Right lobe of liver (tissue), 6 donors: ENCODE results near the gene KRT6A. TPM values are rescaled to one million over a fixed set of nuclear protein-coding genes. Genes with fewer than 3 reads are reported as not detected.
"Not testable (repeated sequence)": the region's sequence is repeated elsewhere in the genome, so short reads cannot be mapped to it uniquely, and the experiment has no call there.

Experiments
- ATAC-seq, 4 donors: fragments of 200-7000 bp; cut with Tn5 transposase; one replicate each; pipeline ENCODE4 v1.9.1; 2020; ENCODE audit warnings: mild to moderate bottlenecking in 4 of 4, moderate library complexity in 4 of 4
- DNase-seq, 3 donors: peaks; one replicate each; pipeline ENCODE4 v3.0.0-alpha.2; 2020
- H3K27ac ChIP-seq, 3 donors: fragments of 200-600 bp; one replicate each; pipeline ENCODE4 v1.8.0; 2022
- H3K27me3 ChIP-seq, 2 donors: fragments of 200-600 bp; one replicate each; pipeline ENCODE4 v1.8.0; 2022
- H3K36me3 ChIP-seq, 4 donors: fragments of 200-600 bp; sonication (generic) in 1 of 4; one replicate each; pipeline versions ENCODE4 v1.5.1 to v1.8.0; 2017 to 2022; ENCODE audit warnings: control low read depth in 1 of 4
- H3K4me1 ChIP-seq, 4 donors: fragments of 200-600 bp; sonication (generic) in 1 of 4; one replicate each; pipeline versions ENCODE4 v1.5.1 to v1.8.0; 2017 to 2022; ENCODE audit warnings: control low read depth in 1 of 4
- H3K4me3 ChIP-seq, 3 donors: fragments of 200-600 bp; one replicate each; pipeline ENCODE4 v1.8.0; 2022
- H3K9me3 ChIP-seq, 4 donors: fragments of 200-600 bp; sonication (generic) in 1 of 4; one replicate each; pipeline versions ENCODE4 v1.5.1 to v1.8.0; 2017 to 2022; ENCODE audit warnings: control low read depth in 1 of 4
- CTCF ChIP-seq, 4 donors: fragments of 200-600 bp in 3 of 4; fragments of 450-650 bp in 1 of 4; IDR thresholded peaks; one replicate each; pipeline versions ENCODE4 v1.5.1 to v1.8.0; 2016 to 2022; ENCODE audit warnings: antibody characterized with exemption in 4 of 4, mild to moderate bottlenecking in 2 of 4
- POLR2A ChIP-seq: fragments of 450-650 bp; IDR thresholded peaks from one replicate; pipeline ENCODE4 v1.6.1; 2017; ENCODE audit warnings: antibody characterized with exemption, mild to moderate bottlenecking
- WGBS: methylation state at CpG from one replicate; pipeline ENCODE4 v1.1.6; 2018; ENCODE audit warnings: low coverage, low lambda C conversion rate; ENCODE audit not compliant: insufficient coverage; ENCODE audit errors: missing lambda C conversion rate; 5-methylcytosine and 5-hydroxymethylcytosine counted together
- intact Hi-C, 2 donors: fragments of 100-400 bp; cut with DNase I; formaldehyde crosslinking; loops; one replicate each; pipeline versions ENCODE4 v1.11.2 to v1.14.1; 2022
- total RNA-seq, 6 experiments: library from RNA; depleted of rRNA in 2 of 6; stranded (reverse); fragments of >200 nt in 2 of 6; fragmentation: NEBNext Ultra II Directional in 3 of 6; extraction: Animal tissue kit (Norgen Biotek cat#: 25700) in 3 of 6; gene quantifications; one replicate each; pipeline versions ENCODE4 v1.1.0 to v1.2.4, GENCODE V29; 2016 to 2023
- donor health status: DM: no; HTN: yes; CAD: no.
- donor health status: DM: no; HTN: no; CAD: no.
- donor health status: DM: no; HTN: no; CAD: no.
- donor health status: DM: no; HTN: yes; CAD: no.
- donor health status: DM: no; HTN: yes; CAD: no.

The KRT6A gene
- total RNA-seq, 6 experiments from 2014 or later = 1.2 TPM; not detected in 5

- TF ChIP-seq CTCF (IDR thresholded peaks at IDR 0.05) = no peak
- no peak for TF ChIP-seq POLR2A
- whole genome bisulfite sequencing = 67% methylated on average over 3 of the region's 4 CpGs
Observed at GRCh38 chr12:52496590-52497071, 3.6 kb upstream of the KRT6A start.

GRCh38 chr12:52496054-52496453 is 3.0 kb upstream of the KRT6A start:
- H3K27me3 ChIP-seq = no peaks in the 10 kb centered on the region
- no peak for ATAC-seq
- no peak for TF ChIP-seq POLR2A
- H3K27ac ChIP-seq = no peak overlapping the region
- intact Hi-C loops = no loop called here
- no peaks in the 10 kb centered on the region for H3K36me3 ChIP-seq
- no peak overlapping the region for H3K4me3 ChIP-seq
- 63% methylated on average over 1 of the region's 2 CpGs for WGBS
- H3K9me3 ChIP-seq = no peaks in the 10 kb centered on the region
- no peak for DNase-seq
- no peaks in the 10 kb centered on the region for H3K4me1 ChIP-seq

More at GRCh38 chr12:52496590-52497071, 3.6 kb upstream of the KRT6A start:
- DNase-seq (no peak), ATAC-seq (no peak)
- no peaks in the 10 kb centered on the region for H3K4me1 ChIP-seq
- no peaks in the 10 kb centered on the region for H3K9me3 ChIP-seq
- H3K27me3 ChIP-seq = no peaks in the 10 kb centered on the region
- H3K27ac ChIP-seq = no peak overlapping the region
- no peaks in the 10 kb centered on the region for H3K36me3 ChIP-seq
- intact Hi-C loops = no loop called here
- H3K4me3 ChIP-seq = no peak overlapping the region

GRCh38 chr12:52495389-52495788 is 2.3 kb upstream of the KRT6A start:
- Histone ChIP-seq H3K4me1 (no peaks in the 10 kb centered on the region), H3K36me3 (no peaks in the 10 kb centered on the region), H3K27me3 (no peaks in the 10 kb centered on the region), H3K4me3 (no peak overlapping the region), H3K9me3 (no peaks in the 10 kb centered on the region), H3K27ac (no peak overlapping the region)
- ATAC-seq (peak in 1 of 4 donors; percentile 19), DNase-seq (no peak)
- no peak for TF ChIP-seq CTCF (IDR thresholded peaks at IDR 0.05)
- TF ChIP-seq POLR2A = no peak
- intact Hi-C loops = no loop called here
- WGBS = 20% methylated on average over 1 of the region's 3 CpGs

GRCh38 chr12:52494518-52494917 is 1.5 kb upstream of the KRT6A start:
- intact Hi-C loops = no loop called here
- H3K27ac ChIP-seq = no peak overlapping the region
- DNase-seq = no peak
- no peak for ATAC-seq
- no peaks in the 10 kb centered on the region for H3K36me3 ChIP-seq
- H3K4me1 ChIP-seq = no peaks in the 10 kb centered on the region
- no peaks in the 10 kb centered on the region for H3K27me3 ChIP-seq
- TF ChIP-seq CTCF (IDR thresholded peaks at IDR 0.05) = no peak
- TF ChIP-seq POLR2A = no peak
- WGBS = 80% methylated on average over 1 of the region's 4 CpGs
- no peaks in the 10 kb centered on the region for H3K9me3 ChIP-seq
- H3K4me3 ChIP-seq = no peak overlapping the region

- H3K36me3 ChIP-seq = no peaks in the 10 kb centered on the region
- 87% methylated on average over 1 of the region's 1 CpG for WGBS
- no peak overlapping the region for H3K27ac ChIP-seq
- TF ChIP-seq POLR2A (no peak), CTCF (IDR thresholded peaks at IDR 0.05) (no peak)
- H3K4me1 ChIP-seq = no peaks in the 10 kb centered on the region
- no peak overlapping the region for H3K4me3 ChIP-seq
- H3K27me3 ChIP-seq = no peaks in the 10 kb centered on the region
- H3K9me3 ChIP-seq = no peaks in the 10 kb centered on the region
- no peak for ATAC-seq
- intact Hi-C loops = no loop called here
- no peak for DNase-seq
Observed at GRCh38 chr12:52494100-52494499, 1.0 kb upstream of the KRT6A start.

- H3K27me3 ChIP-seq, H3K4me3 ChIP-seq, DNase-seq, intact Hi-C loops, H3K4me1 ChIP-seq, H3K27ac ChIP-seq, ATAC-seq, H3K9me3 ChIP-seq, H3K36me3 ChIP-seq: not testable (repeated sequence)
- no CpG with 5 or more reads among the region's 6 CpGs for WGBS
Observed at GRCh38 chr12:52492405-52492804, 652 bp downstream of the KRT6A start.

GRCh38 chr12:52491495-52491894 is 1.6 kb downstream of the KRT6A start:
- DNase-seq, intact Hi-C loops, H3K4me1 ChIP-seq, H3K9me3 ChIP-seq, H3K27ac ChIP-seq, ATAC-seq, H3K27me3 ChIP-seq, H3K36me3 ChIP-seq, H3K4me3 ChIP-seq: not testable (repeated sequence)
- WGBS = 57% methylated on average over 4 of the region's 8 CpGs
